Activated T-cell treated with anti-CD3 and anti-CD28 coated beads for 4 hours (primary cell): ENCODE measurements around the gene MRPL57.
"Not testable (repeated sequence)": the region's sequence is repeated elsewhere in the genome, so short reads cannot be mapped to it uniquely, and the experiment has no call there.

Experiments used
- DNase-seq: peaks from one replicate; pipeline ENCODE4 v3.0.0-alpha.2; 2020

Gene MRPL57

GRCh38 chr13:21197606-21198225, 21.3 kb downstream of the MRPL57 start:
- not testable (repeated sequence) for DNase-seq

- not testable (repeated sequence) for DNase-seq
These were observed 21.9 kb downstream of the MRPL57 start for GRCh38 chr13:21198391-21198790.

GRCh38 chr13:21201456-21202190, 25.2 kb downstream of the MRPL57 start:
- DNase-seq, result not testable (repeated sequence)

GRCh38 chr13:21202767-21203531, 26.5 kb downstream of the MRPL57 start:
- DNase-seq, result no peak

- DNase-seq, result no peak
These were observed 32.2 kb downstream of the MRPL57 start for GRCh38 chr13:21208652-21209154.

- no peak for DNase-seq
These were observed 35.8 kb downstream of the MRPL57 start for GRCh38 chr13:21212138-21212775.

GRCh38 chr13:21215419-21215818, 39.0 kb downstream of the MRPL57 start:
- DNase-seq, result not testable (repeated sequence)

- no peak for DNase-seq
These were observed 39.9 kb downstream of the MRPL57 start for GRCh38 chr13:21216332-21216731.

- no peak for DNase-seq
These were observed 42.0 kb downstream of the MRPL57 start for GRCh38 chr13:21218351-21219035.

GRCh38 chr13:21219036-21219381, 42.6 kb downstream of the MRPL57 start:
- no peak for DNase-seq

GRCh38 chr13:21219716-21220115, 43.3 kb downstream of the MRPL57 start:
- DNase-seq, result not testable (repeated sequence)

GRCh38 chr13:21221268-21221667, 44.8 kb downstream of the MRPL57 start:
- no peak for DNase-seq

GRCh38 chr13:21225082-21225481, 48.6 kb downstream of the MRPL57 start:
- no peak for DNase-seq

- DNase-seq, result no peak
These were observed 49.6 kb downstream of the MRPL57 start for GRCh38 chr13:21225841-21226581.

GRCh38 chr13:21227917-21228316, 51.5 kb downstream of the MRPL57 start:
- DNase-seq, result no peak
